DOHH2 (cell line): ENCODE data around the gene LCE1F.

Experiments
- EZH2phosphoT487 ChIP-seq: fragments of 200-600 bp; sonication (generic); IDR thresholded peaks from 2 replicates; pipeline ENCODE4 v1.6.1; 2017; ENCODE audit warnings: borderline replicate concordance, mild to moderate bottlenecking, antibody characterized with exemption, low read length, moderate library complexity, mixed read lengths
- TF ChIP-seq, protein P1 (sequence below): fragments of 200-600 bp; sonication (generic); IDR thresholded peaks from one replicate; pipeline ENCODE4 v1.5.1; 2014; ENCODE audit warnings: antibody characterized with exemption, mild to moderate bottlenecking, low read depth, low read length; ENCODE audit not compliant: poor library complexity, severe bottlenecking

DNA sequence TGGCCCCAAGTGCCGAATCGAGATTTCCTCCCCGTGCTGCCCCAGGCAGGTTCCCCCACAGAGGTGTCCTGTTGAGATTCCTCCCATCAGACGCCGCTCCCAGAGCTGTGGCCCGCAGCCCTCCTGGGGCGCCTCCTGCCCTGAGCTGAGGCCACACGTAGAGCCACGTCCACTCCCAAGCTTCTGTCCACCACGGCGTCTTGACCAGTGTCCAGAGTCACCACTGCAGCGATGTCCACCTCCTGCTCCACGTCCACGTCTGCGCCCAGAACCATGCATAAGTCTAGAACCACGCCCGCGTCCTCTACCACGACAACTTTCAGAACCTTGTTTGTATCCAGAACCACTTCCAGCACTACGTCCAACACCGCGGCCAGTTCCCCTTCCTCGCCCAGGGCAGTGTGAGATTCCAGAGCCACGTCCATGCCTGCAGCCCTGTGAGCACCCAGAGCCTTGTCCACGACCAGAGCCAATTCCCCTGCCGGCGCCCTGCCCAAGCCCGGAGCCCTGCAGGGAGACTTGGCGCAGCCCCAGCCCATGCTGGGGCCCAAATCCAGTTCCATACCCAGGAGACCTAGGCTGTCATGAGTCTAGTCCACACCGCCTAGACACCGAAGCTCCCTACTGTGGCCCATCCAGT, 14.3 kb upstream of the LCE1F start:
- TF ChIP-seq, protein P1, sequence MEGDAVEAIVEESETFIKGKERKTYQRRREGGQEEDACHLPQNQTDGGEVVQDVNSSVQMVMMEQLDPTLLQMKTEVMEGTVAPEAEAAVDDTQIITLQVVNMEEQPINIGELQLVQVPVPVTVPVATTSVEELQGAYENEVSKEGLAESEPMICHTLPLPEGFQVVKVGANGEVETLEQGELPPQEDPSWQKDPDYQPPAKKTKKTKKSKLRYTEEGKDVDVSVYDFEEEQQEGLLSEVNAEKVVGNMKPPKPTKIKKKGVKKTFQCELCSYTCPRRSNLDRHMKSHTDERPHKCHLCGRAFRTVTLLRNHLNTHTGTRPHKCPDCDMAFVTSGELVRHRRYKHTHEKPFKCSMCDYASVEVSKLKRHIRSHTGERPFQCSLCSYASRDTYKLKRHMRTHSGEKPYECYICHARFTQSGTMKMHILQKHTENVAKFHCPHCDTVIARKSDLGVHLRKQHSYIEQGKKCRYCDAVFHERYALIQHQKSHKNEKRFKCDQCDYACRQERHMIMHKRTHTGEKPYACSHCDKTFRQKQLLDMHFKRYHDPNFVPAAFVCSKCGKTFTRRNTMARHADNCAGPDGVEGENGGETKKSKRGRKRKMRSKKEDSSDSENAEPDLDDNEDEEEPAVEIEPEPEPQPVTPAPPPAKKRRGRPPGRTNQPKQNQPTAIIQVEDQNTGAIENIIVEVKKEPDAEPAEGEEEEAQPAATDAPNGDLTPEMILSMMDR, result no peak
- no peak for TF ChIP-seq EZH2phosphoT487
